Activated naive CD8-positive, alpha-beta T cell treated with anti-CD3 and anti-CD28 coated beads, Interleukin-2, amount 50 U/mL, for 24 hours (primary cell): ENCODE results near the gene COL19A1.
A peak's percentile ranks its signal among the peaks of the same experiment; 100 is the strongest.
"Not testable (repeated sequence)": the region's sequence is repeated elsewhere in the genome, so short reads cannot be mapped to it uniquely, and the experiment has no call there.

Source experiments
- ATAC-seq: fragments of 150-1000 bp; cut with Tn5 transposase; one replicate; pipeline ENCODE4 v1.10.0; 2021
- DNase-seq: peaks from one replicate; pipeline ENCODE4 v3.0.0; 2021
- H3K27ac Mint-ChIP-seq: one replicate; pipeline ENCODE4 v1.8.0; 2021; ENCODE audit warnings: mild to moderate bottlenecking, mixed read lengths
- H3K27me3 Mint-ChIP-seq: one replicate; pipeline ENCODE4 v1.8.0; 2021; ENCODE audit warnings: mixed read lengths
- H3K36me3 Mint-ChIP-seq: one replicate; pipeline ENCODE4 v1.8.0; 2021; ENCODE audit warnings: low read depth, mixed read lengths
- H3K4me1 Mint-ChIP-seq: one replicate; pipeline ENCODE4 v1.8.0; 2021; ENCODE audit warnings: mixed read lengths
- H3K4me3 Mint-ChIP-seq: one replicate; pipeline ENCODE4 v1.8.0; 2021; ENCODE audit warnings: mild to moderate bottlenecking, moderate library complexity, mixed read lengths
- H3K9me3 Mint-ChIP-seq: one replicate; pipeline ENCODE4 v1.8.0; 2021; ENCODE audit warnings: mixed read lengths

The COL19A1 gene

DNA sequence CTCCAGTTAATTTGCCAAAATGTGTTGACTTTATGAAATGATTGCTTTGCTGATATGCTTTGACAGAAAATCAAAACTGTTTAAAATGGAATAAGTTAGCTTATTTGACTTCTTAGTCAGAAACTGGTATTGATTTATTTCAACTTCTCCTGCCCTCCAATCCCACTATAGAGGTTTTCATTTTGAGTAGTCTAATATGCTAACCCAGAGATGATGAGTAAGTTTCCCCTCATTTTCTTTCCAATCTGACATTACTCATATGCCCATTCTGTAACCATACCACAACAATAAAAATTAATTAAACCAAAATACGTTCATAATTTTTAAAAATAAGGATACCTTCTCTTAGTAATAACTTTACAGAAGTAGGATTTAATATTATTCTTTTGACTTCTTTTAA is 78.8 kb downstream of the COL19A1 start:
- no peak for DNase-seq
- peak; percentile 57 for ATAC-seq
- peaks cover 15% of the 10 kb centered on the region for H3K27me3 Mint-ChIP-seq
- H3K27ac Mint-ChIP-seq: no peak overlapping the region
- H3K9me3 Mint-ChIP-seq: no peaks in the 10 kb centered on the region
- H3K4me3 Mint-ChIP-seq: no peak overlapping the region
- H3K4me1 Mint-ChIP-seq: peaks cover 8% of the 10 kb centered on the region
- no peaks in the 10 kb centered on the region for H3K36me3 Mint-ChIP-seq

GRCh38 chr6:69948479-69949114 is 82.2 kb downstream of the COL19A1 start:
- Mint-ChIP-seq H3K27me3 (peaks cover 10% of the 10 kb centered on the region), H3K9me3 (no peaks in the 10 kb centered on the region), H3K4me3 (no peak overlapping the region), H3K36me3 (no peaks in the 10 kb centered on the region), H3K27ac (no peak overlapping the region), H3K4me1 (peaks cover 8% of the 10 kb centered on the region)
- ATAC-seq (no peak), DNase-seq (no peak)

GRCh38 chr6:69953491-69953890 is 87.1 kb downstream of the COL19A1 start:
- H3K36me3 Mint-ChIP-seq: no peaks in the 10 kb centered on the region
- no peak overlapping the region for H3K27ac Mint-ChIP-seq
- no peak for ATAC-seq
- H3K4me1 Mint-ChIP-seq: no peaks in the 10 kb centered on the region
- peaks cover 6% of the 10 kb centered on the region for H3K27me3 Mint-ChIP-seq
- H3K4me3 Mint-ChIP-seq: no peak overlapping the region
- no peaks in the 10 kb centered on the region for H3K9me3 Mint-ChIP-seq
- DNase-seq: no peak

DNA sequence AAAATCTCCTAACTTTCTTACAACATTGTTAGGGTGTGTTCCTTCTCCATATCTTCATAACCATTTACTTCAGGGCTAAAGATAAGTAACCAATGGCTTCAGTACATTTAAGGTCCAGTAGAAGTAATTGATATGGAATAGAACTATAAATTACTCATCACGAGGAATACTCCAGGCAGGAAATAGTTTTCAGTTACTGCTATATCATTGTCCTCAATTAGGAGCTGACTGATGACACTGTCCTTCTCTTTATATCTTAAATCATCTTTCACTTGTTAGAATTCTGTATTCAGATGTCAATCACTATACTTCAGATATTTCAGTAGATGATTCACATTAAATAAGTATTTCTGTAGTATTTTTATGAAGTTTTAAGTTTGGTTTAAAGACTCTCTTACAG is 88.4 kb downstream of the COL19A1 start:
- DNase-seq: no peak
- H3K27ac Mint-ChIP-seq: no peak overlapping the region

GRCh38 chr6:69957985-69958559 is 91.7 kb downstream of the COL19A1 start:
- Mint-ChIP-seq H3K4me3 (no peak overlapping the region), H3K27ac (no peak overlapping the region), H3K4me1 (no peaks in the 10 kb centered on the region), H3K36me3 (no peaks in the 10 kb centered on the region), H3K9me3 (no peaks in the 10 kb centered on the region), H3K27me3 (peaks cover 6% of the 10 kb centered on the region)
- ATAC-seq (no peak), DNase-seq (no peak)

More for the DNA sequence above, 88.4 kb downstream of the COL19A1 start:
- Mint-ChIP-seq H3K4me3 (no peak overlapping the region), H3K9me3 (no peaks in the 10 kb centered on the region), H3K27me3 (peaks cover 6% of the 10 kb centered on the region), H3K4me1 (no peaks in the 10 kb centered on the region), H3K36me3 (no peaks in the 10 kb centered on the region)
- ATAC-seq: no peak

DNA sequence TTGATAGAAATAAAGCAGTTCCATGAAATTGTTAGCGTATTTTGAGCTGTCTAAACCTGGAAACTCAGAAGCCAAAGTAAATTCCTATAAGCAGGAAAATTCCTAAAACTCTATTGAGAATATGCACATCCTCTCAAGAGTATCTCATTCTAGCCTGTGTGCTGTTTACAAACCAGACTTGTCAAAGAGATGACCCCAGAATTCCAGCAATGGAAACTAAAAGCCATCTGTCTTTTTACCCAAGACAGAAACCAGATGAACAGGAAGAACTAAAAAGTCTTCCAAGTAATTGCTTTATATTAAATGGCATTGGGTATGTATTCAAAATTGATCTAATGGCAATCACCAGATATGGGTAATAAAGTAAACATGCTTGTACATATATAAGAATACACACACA is 92.6 kb downstream of the COL19A1 start:
- Mint-ChIP-seq H3K36me3 (no peaks in the 10 kb centered on the region), H3K27ac (no peak overlapping the region), H3K27me3 (peaks cover 3% of the 10 kb centered on the region), H3K4me3 (no peak overlapping the region), H3K9me3 (no peaks in the 10 kb centered on the region), H3K4me1 (no peaks in the 10 kb centered on the region)
- no peak for DNase-seq
- no peak for ATAC-seq

DNA sequence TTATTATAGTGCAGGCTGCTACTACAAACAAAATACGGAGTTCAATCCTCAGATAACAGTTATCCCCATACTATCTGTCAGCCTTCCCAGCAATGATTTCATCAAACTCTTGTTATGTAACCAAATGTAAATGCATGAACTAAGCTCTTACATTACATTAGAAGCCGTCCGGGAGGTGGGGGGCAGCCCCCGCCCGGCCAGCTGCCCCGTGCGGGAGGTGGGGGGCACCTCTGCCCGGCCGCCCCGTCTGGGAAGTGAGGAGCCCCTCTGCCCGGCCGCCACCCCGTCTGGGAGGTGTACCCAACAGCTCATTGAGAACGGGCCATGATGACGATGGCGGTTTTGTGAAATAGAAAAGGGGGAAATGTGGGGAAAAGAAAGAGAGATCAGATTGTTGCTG is 99.6 kb downstream of the COL19A1 start:
- H3K4me1 Mint-ChIP-seq, H3K27ac Mint-ChIP-seq, H3K27me3 Mint-ChIP-seq, ATAC-seq, H3K9me3 Mint-ChIP-seq, DNase-seq, H3K4me3 Mint-ChIP-seq, H3K36me3 Mint-ChIP-seq: not testable (repeated sequence)

- DNase-seq (no peak), ATAC-seq (no peak)
- no peaks in the 10 kb centered on the region for H3K36me3 Mint-ChIP-seq
- no peaks in the 10 kb centered on the region for H3K4me1 Mint-ChIP-seq
- no peaks in the 10 kb centered on the region for H3K9me3 Mint-ChIP-seq
- H3K27ac Mint-ChIP-seq: no peak overlapping the region
- peaks cover 4% of the 10 kb centered on the region for H3K27me3 Mint-ChIP-seq
- no peak overlapping the region for H3K4me3 Mint-ChIP-seq
These were observed 106.8 kb downstream of the COL19A1 start for GRCh38 chr6:69973138-69973537.

GRCh38 chr6:69973763-69974162 is 107.4 kb downstream of the COL19A1 start:
- no peaks in the 10 kb centered on the region for H3K4me1 Mint-ChIP-seq
- no peaks in the 10 kb centered on the region for H3K36me3 Mint-ChIP-seq
- DNase-seq: no peak
- no peak overlapping the region for H3K27ac Mint-ChIP-seq
- ATAC-seq: no peak
- H3K9me3 Mint-ChIP-seq: no peaks in the 10 kb centered on the region
- H3K27me3 Mint-ChIP-seq: peaks cover 5% of the 10 kb centered on the region
- no peak overlapping the region for H3K4me3 Mint-ChIP-seq

- peaks cover 6% of the 10 kb centered on the region for H3K27me3 Mint-ChIP-seq
- DNase-seq (no peak), ATAC-seq (no peak)
These were observed 107.8 kb downstream of the COL19A1 start for GRCh38 chr6:69974193-69974592.

GRCh38 chr6:69976591-69977090 is 110.3 kb downstream of the COL19A1 start:
- no peak for DNase-seq
- ATAC-seq: no peak
- Mint-ChIP-seq H3K4me3 (no peak overlapping the region), H3K27me3 (peaks cover 6% of the 10 kb centered on the region), H3K27ac (no peak overlapping the region), H3K9me3 (no peaks in the 10 kb centered on the region), H3K36me3 (no peaks in the 10 kb centered on the region), H3K4me1 (no peaks in the 10 kb centered on the region)

More at GRCh38 chr6:69974193-69974592, 107.8 kb downstream of the COL19A1 start:
- H3K9me3 Mint-ChIP-seq: no peaks in the 10 kb centered on the region
- no peaks in the 10 kb centered on the region for H3K4me1 Mint-ChIP-seq
- no peak overlapping the region for H3K4me3 Mint-ChIP-seq
- H3K27ac Mint-ChIP-seq: no peak overlapping the region
- H3K36me3 Mint-ChIP-seq: no peaks in the 10 kb centered on the region

- Mint-ChIP-seq H3K4me3 (no peak overlapping the region), H3K4me1 (peaks cover 6% of the 10 kb centered on the region), H3K27ac (no peak overlapping the region), H3K36me3 (no peaks in the 10 kb centered on the region), H3K27me3 (peaks cover 4% of the 10 kb centered on the region), H3K9me3 (no peaks in the 10 kb centered on the region)
- DNase-seq (no peak), ATAC-seq (no peak)
These were observed 114.3 kb downstream of the COL19A1 start for GRCh38 chr6:69980624-69981023.

GRCh38 chr6:69984506-69984905 is 118.2 kb downstream of the COL19A1 start:
- Mint-ChIP-seq H3K9me3 (no peaks in the 10 kb centered on the region), H3K27me3 (peaks cover 2% of the 10 kb centered on the region), H3K4me3 (no peak overlapping the region), H3K36me3 (no peaks in the 10 kb centered on the region), H3K27ac (no peak overlapping the region), H3K4me1 (peaks cover 6% of the 10 kb centered on the region)
- DNase-seq (no peak), ATAC-seq (no peak)

GRCh38 chr6:69985180-69985579 is 118.8 kb downstream of the COL19A1 start:
- no peak overlapping the region for H3K27ac Mint-ChIP-seq
- ATAC-seq (peak; percentile 69), DNase-seq (no peak)

GRCh38 chr6:69987550-69987949 is 121.2 kb downstream of the COL19A1 start:
- DNase-seq (no peak), ATAC-seq (no peak)
- H3K9me3 Mint-ChIP-seq: no peaks in the 10 kb centered on the region
- H3K27ac Mint-ChIP-seq: no peak overlapping the region
- no peak overlapping the region for H3K4me3 Mint-ChIP-seq
- H3K27me3 Mint-ChIP-seq: no peaks in the 10 kb centered on the region
- H3K4me1 Mint-ChIP-seq: peaks cover 6% of the 10 kb centered on the region
- H3K36me3 Mint-ChIP-seq: no peaks in the 10 kb centered on the region

More at GRCh38 chr6:69985180-69985579, 118.8 kb downstream of the COL19A1 start:
- no peaks in the 10 kb centered on the region for H3K36me3 Mint-ChIP-seq
- H3K4me3 Mint-ChIP-seq: no peak overlapping the region
- H3K9me3 Mint-ChIP-seq: no peaks in the 10 kb centered on the region
- peaks cover 2% of the 10 kb centered on the region for H3K27me3 Mint-ChIP-seq
- H3K4me1 Mint-ChIP-seq: peaks cover 6% of the 10 kb centered on the region
